ENCODE data around the gene CALCOCO2.
"Not testable (repeated sequence)": the region's sequence is repeated elsewhere in the genome, so short reads cannot be mapped to it uniquely, and the experiment has no call there.

The CALCOCO2 gene

GRCh38 chr17:48830840-48831548 is at the start of gene CALCOCO2:
Gene CALCOCO2, plus strand, starts transcription at chr17:48831035. Its CDS starts 10,673 bp downstream, at chr17:48841708.
- in situ Hi-C loops (cut with MboI; ENCODE audit: low sequenced_read_pairs), result no loop called here

DNA sequence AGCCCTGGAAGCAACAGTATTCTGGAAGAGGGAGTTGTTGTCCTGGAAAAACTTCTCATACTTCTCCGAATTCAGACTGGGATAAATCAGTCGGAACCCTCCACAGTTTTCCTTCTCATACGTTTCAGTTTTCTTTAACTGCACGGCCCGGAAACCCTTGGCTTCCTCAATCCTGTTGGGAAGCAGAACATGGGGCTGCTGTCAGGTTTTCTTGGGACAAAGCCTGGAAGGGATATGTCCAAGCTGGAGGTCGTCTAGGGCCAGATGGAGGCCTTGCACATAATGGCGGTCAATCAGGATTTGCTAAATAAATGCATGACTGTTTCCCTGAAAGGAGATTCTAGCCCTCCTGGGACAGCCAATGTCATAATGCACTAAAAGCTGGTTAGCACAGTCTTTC is 43.0 kb upstream of the CALCOCO2 start:
- in situ Hi-C loops (cut with MboI; ENCODE audit: low sequenced_read_pairs), result no loop called here

DNA sequence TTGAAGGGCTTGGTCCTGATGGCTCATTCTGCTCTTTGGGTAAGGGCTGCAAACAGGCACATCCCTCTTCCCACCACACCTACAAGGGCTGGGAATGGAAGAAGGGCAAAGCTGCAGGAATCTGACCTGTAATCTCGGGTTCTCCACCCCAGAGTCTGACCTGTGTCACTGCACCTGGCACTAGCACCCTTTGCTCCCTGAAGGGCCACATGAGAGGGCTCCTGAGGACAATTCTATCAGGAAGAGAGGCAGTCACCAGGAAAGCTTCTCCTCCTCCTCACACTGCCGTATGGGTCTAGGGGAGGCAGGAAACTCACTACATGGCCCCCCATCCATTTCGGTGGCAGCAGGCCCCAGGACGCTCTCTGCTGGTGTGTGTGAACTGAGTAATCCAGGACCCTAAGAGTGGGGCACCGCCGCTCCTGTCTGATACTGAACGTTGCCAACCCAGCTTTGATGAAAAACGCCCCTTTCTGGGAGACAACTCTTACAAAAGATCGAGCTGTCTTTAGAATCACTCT is 40.2 kb upstream of the CALCOCO2 start:
- in situ Hi-C loops (cut with MboI; ENCODE audit: low sequenced_read_pairs), result no loop called here

- in situ Hi-C loops (cut with MboI; ENCODE audit: low sequenced_read_pairs), result no loop called here
Observed at GRCh38 chr17:48791128-48792032, 39.5 kb upstream of the CALCOCO2 start.

GRCh38 chr17:48792033-48792798 is 38.6 kb upstream of the CALCOCO2 start:
- in situ Hi-C loops (cut with MboI; ENCODE audit: low sequenced_read_pairs), result no loop called here

- in situ Hi-C loops (cut with MboI; ENCODE audit: low sequenced_read_pairs), result no loop called here
Observed at GRCh38 chr17:48795444-48796162, 35.2 kb upstream of the CALCOCO2 start.

- in situ Hi-C loops (cut with MboI; ENCODE audit: low sequenced_read_pairs), result not testable (repeated sequence)
Observed at GRCh38 chr17:48796163-48796522, 34.7 kb upstream of the CALCOCO2 start.

- in situ Hi-C loops (cut with MboI; ENCODE audit: low sequenced_read_pairs), result no loop called here
Observed at GRCh38 chr17:48799069-48799723, 31.6 kb upstream of the CALCOCO2 start.

DNA sequence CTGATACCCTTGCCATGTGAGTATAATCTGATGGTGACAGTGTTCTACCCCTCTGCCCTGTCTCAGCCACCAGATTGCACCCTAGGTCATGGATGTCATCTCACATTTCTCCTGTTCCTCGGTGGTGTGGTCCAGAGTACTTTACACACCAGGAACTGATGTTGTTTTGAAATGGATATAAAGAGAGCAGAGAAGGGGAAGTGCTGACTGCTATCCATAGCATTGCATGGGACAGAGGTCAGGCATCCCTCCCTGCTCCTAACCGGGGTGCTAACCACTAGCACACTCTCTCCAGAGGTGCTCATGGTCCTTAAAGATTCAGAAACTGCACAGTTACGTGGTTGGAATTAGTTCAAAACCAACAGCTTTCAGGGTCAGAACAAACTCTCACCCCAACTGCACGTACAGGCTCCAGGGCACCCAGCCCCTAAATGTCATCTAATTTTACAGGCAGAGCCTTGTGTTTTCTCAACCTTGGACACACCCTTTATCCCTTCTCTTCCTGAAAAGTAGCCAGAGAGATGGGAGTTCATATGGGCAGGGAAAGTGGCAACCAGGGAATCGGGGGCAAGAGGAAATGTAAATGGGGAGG is 30.1 kb upstream of the CALCOCO2 start:
- in situ Hi-C loops (cut with MboI; ENCODE audit: low sequenced_read_pairs), result loop anchor here (10.0 kb wide), 1 partner anchor 126 kb away; no protein-coding TSS in a partner anchor

DNA sequence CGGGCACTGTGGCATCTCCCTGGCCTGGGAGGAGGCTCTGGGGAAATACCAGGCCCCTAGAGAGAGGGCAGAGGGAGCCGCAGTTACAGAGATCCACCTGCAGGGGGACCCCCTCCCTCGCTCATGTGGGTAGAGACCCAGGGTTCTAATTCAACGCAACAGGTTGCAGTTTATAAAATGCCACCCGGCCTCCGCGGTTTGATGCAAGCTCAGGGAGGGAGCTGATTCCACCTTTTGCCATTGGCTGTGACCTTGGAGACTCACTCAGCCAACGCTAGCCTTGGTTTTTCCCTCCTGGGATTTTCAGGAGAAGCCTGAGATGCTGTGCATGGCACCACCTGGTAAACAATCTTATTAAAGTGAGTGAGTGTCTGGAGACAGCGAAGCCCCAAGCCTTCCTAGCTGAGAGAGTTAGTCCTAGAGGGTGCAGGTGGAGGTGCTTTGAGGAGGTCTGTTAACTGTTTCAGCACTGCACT is 25.9 kb upstream of the CALCOCO2 start:
- in situ Hi-C loops (cut with MboI; ENCODE audit: low sequenced_read_pairs), result loop anchor here (10.0 kb wide), 1 partner anchor 130 kb away; no protein-coding TSS in a partner anchor

- in situ Hi-C loops (cut with MboI; ENCODE audit: low sequenced_read_pairs), result loop anchor here (10.0 kb wide), 1 partner anchor 134 kb away; no protein-coding TSS in a partner anchor
Observed at GRCh38 chr17:48809182-48809581, 21.7 kb upstream of the CALCOCO2 start.

DNA sequence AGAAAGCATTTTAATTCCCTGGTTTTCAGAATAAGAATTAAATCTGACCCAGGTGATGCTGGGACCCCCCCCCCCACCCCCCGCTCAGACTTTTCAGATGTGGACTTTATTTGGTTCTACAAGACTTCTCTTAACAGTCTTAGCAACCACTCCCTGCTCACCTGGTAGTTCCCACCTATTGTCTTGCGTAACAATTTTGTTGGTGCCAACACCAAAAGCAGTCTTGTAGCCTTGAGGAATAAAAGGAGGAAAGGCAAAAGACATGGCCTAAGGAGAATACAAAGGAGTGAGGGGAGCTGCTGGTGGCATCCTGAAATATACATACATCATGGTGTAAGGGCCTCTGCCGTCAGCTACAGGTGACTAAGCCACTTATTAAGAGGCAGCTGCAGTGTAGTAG is 18.8 kb upstream of the CALCOCO2 start:
- in situ Hi-C loops (cut with MboI; ENCODE audit: low sequenced_read_pairs), result no loop called here

DNA sequence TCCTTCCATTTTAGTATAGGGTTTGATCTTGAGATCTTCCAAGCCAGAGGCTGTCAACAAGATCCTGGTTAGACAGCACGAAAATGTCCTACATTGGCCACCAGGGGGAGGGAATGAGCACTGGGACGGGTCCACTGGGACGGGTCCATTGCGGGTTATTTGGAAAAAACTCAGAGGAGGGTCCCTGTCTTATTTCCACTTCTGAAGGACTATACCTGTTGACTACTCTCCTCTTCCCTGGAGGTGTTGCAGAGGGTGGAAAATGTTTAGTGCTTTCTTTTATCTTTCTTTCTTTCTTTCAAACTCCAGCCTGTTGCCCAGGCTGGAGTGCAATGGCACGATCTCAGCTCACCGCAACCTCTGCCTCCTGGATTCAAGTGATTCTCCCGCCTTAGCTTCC is 16.3 kb upstream of the CALCOCO2 start:
- in situ Hi-C loops (cut with MboI; ENCODE audit: low sequenced_read_pairs), result no loop called here

GRCh38 chr17:48815311-48815710 is 15.5 kb upstream of the CALCOCO2 start:
- in situ Hi-C loops (cut with MboI; ENCODE audit: low sequenced_read_pairs), result loop anchor here (5.0 kb wide), 1 partner anchor 62 kb away; no protein-coding TSS in a partner anchor

DNA sequence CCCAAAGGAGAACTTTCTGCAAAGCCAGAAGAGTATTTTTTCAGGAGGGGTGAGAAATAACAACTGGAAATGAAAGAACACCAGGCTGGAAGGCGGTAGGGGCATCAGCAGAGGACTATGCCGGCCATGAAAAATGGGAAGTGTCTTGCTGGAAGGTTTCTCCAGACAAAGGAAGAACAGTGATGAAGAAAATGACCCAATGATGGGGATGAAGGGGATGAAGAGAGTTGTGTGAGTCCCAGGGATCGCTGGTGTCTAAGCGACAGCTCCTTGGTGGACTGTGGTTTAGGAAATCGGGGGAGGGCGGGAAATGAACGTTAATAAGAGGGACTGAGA is 14.4 kb upstream of the CALCOCO2 start:
- in situ Hi-C loops (cut with MboI; ENCODE audit: low sequenced_read_pairs), result loop anchor here (5.0 kb wide), 1 partner anchor 61 kb away; no protein-coding TSS in a partner anchor

DNA sequence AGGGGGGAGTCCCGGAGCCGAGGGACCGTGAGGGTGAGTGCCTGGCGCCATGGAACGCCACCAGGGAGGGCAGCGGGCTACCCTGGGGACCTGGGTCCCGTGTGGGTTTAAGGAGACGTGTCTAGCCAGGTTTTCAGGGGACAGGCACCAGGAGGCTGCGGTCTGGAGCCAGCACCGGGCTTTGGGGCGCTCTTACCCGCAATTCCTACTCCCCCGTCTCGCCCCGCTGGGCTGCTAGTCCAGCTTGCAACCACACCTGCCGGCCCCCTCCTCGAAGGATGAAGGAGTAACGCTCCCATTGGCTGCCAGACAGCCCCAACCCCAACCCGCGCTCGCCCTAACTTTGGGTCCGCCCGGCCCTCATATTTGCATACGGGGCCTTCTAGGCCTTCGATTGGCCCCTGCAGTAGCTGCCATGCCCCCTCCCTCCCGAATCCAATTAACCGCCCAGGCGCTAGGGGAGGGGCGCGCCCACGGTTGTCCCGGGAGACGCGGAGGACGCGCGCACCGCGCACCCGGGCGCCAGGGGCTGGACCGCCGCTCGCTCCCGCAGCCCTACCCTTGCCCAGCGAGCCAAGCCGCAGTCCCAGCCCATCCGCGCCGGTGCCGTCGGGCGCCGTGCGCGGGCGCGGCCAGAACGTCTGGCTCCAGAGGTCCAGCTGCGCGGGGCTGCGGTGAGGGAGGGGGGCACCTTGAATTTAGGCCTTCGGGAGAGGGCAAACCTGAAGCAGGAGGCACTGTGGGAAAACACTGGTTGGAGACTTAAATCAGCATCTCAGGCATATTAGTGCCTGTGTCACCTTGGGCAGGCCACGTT is 13.9 kb upstream of the CALCOCO2 start, which contains the start of gene TTLL6:
TSS of gene TTLL6 (minus strand) at position 456 of the 817 bp plus-strand sequence. CDS start at position 299, 157 bp downstream.
- in situ Hi-C loops (cut with MboI; ENCODE audit: low sequenced_read_pairs), result loop anchor here (5.0 kb wide), 1 partner anchor 60 kb away; no protein-coding TSS in a partner anchor

- in situ Hi-C loops (cut with MboI; ENCODE audit: low sequenced_read_pairs), result loop anchor here (5.0 kb wide), 1 partner anchor 59 kb away; no protein-coding TSS in a partner anchor
Observed at GRCh38 chr17:48818361-48818841, 12.4 kb upstream of the CALCOCO2 start.

GRCh38 chr17:48819466-48819865 is 11.4 kb upstream of the CALCOCO2 start:
- in situ Hi-C loops (cut with MboI; ENCODE audit: low sequenced_read_pairs), result loop anchor here (5.0 kb wide), 1 partner anchor 58 kb away; no protein-coding TSS in a partner anchor
